ENCODE data around the gene GORASP1. TPM values are rescaled to one million over a fixed set of nuclear protein-coding genes. Genes with fewer than 3 reads are reported as not detected.

The GORASP1 gene
- total and polyA plus RNA-seq, 2 experiments from 2014 or later: 69.3 to 135 TPM

GRCh38 chr3:39137991-39138803 is 30.8 kb upstream of the GORASP1 start:
- H3K36me3 ChIP-seq: peaks cover 13% of the 10 kb centered on the region
- DNase-seq (ENCODE audit: low read depth in 1 of 2, low spot score in 1 of 2): no peak

GRCh38 chr3:39137435-39137936 is 30.1 kb upstream of the GORASP1 start:
- Histone ChIP-seq H3K36me3 (peaks cover 7% of the 10 kb centered on the region), H3K27me3 (no peaks in the 10 kb centered on the region), H3K4me3 (no peak overlapping the region), H3K4me1 (ENCODE audit: low read depth) (no peaks in the 10 kb centered on the region), H3K27ac (no peak overlapping the region), H3K9me3 (ENCODE audit: low read depth) (no peaks in the 10 kb centered on the region)
- no peak for DNase-seq (ENCODE audit: low read depth in 1 of 2, low spot score in 1 of 2)
- TF ChIP-seq CTCF (IDR thresholded peaks at IDR 0.05; ENCODE audit: low read depth, low read length): no peak

More at GRCh38 chr3:39137991-39138803, 30.8 kb upstream of the GORASP1 start:
- H3K9me3 ChIP-seq (ENCODE audit: low read depth): no peaks in the 10 kb centered on the region
- H3K4me1 ChIP-seq (ENCODE audit: low read depth): no peaks in the 10 kb centered on the region
- TF ChIP-seq CTCF (IDR thresholded peaks at IDR 0.05; ENCODE audit: low read depth, low read length): no peak
- H3K4me3 ChIP-seq: no peak overlapping the region
- no peaks in the 10 kb centered on the region for H3K27me3 ChIP-seq
- no peak overlapping the region for H3K27ac ChIP-seq

- peaks cover 2% of the 10 kb centered on the region for H3K36me3 ChIP-seq
- no peaks in the 10 kb centered on the region for H3K4me1 ChIP-seq (ENCODE audit: low read depth)
- no peak for DNase-seq (ENCODE audit: low read depth in 1 of 2, low spot score in 1 of 2)
- H3K9me3 ChIP-seq (ENCODE audit: low read depth): no peaks in the 10 kb centered on the region
- H3K4me3 ChIP-seq: no peak overlapping the region
- no peak for TF ChIP-seq CTCF (IDR thresholded peaks at IDR 0.05; ENCODE audit: low read depth, low read length)
- no peak overlapping the region for H3K27ac ChIP-seq
- H3K27me3 ChIP-seq: no peaks in the 10 kb centered on the region
Observed at GRCh38 chr3:39136533-39137434, 29.4 kb upstream of the GORASP1 start.

- Histone ChIP-seq H3K27me3 (no peaks in the 10 kb centered on the region), H3K27ac (no peak overlapping the region), H3K4me1 (ENCODE audit: low read depth) (no peaks in the 10 kb centered on the region), H3K36me3 (no peaks in the 10 kb centered on the region), H3K9me3 (ENCODE audit: low read depth) (no peaks in the 10 kb centered on the region), H3K4me3 (no peak overlapping the region)
- no peak for TF ChIP-seq CTCF (IDR thresholded peaks at IDR 0.05; ENCODE audit: low read depth, low read length)
- no peak for DNase-seq (ENCODE audit: low read depth in 1 of 2, low spot score in 1 of 2)
Observed at GRCh38 chr3:39135170-39135805, 27.9 kb upstream of the GORASP1 start.

GRCh38 chr3:39134305-39134704 is 26.9 kb upstream of the GORASP1 start:
- DNase-seq (ENCODE audit: low read depth in 1 of 2, low spot score in 1 of 2): no peak
- H3K9me3 ChIP-seq (ENCODE audit: low read depth): no peaks in the 10 kb centered on the region
- H3K4me1 ChIP-seq (ENCODE audit: low read depth): no peaks in the 10 kb centered on the region
- no peak overlapping the region for H3K27ac ChIP-seq
- no peak overlapping the region for H3K4me3 ChIP-seq
- no peaks in the 10 kb centered on the region for H3K36me3 ChIP-seq
- TF ChIP-seq CTCF (IDR thresholded peaks at IDR 0.05; ENCODE audit: low read depth, low read length): no peak
- H3K27me3 ChIP-seq: no peaks in the 10 kb centered on the region
